HCT116 (cell line): ENCODE data around the gene NRSN1. TPM values are rescaled to one million over a fixed set of nuclear protein-coding genes. Genes with fewer than 3 reads are reported as not detected.

Source experiments
- ATAC-seq: fragments of 200-7000 bp; cut with Tn5 transposase; 2 replicates; pipeline ENCODE4 v1.9.1; 2020; ENCODE audit warnings: mild to moderate bottlenecking, moderate library complexity
- BruUV-seq: library from RNA; stranded (reverse); fragments of 400-500 nt; replicated peaks from 2 replicates; lab custom pipeline; 2021; lab: Mats Ljungman, UMichigan
- CTCF ChIA-PET: fragments of 300-600 bp; sonication (Branson Sonifier 250); formaldehyde crosslinking; loops from one replicate; lab custom pipeline; 2021; ENCODE audit warnings: antibody characterized with exemption; lab: Charles Lee
- POLR2A ChIA-PET: fragments of 300-600, 350-600 bp; sonication (Branson Sonifier 250); formaldehyde crosslinking; loops from one replicate; lab custom pipeline; 2021; ENCODE audit warnings: antibody characterized with exemption; lab: Charles Lee
- RAD21 ChIA-PET, 2 experiments: fragments of 300-600 bp; sonication (Branson Sonifier 250); formaldehyde crosslinking; loops; one replicate each; lab custom pipeline; 2023; ENCODE audit warnings: low total read pairs in 2 of 2; ENCODE audit not compliant: uncharacterized antibody in 2 of 2, unreplicated experiment in 2 of 2, low non-redundant PET in 1 of 2; lab: Charles Lee
- DNase-seq: peaks from one replicate; pipeline ENCODE4 v3.0.0-alpha.2; 2010; ENCODE audit warnings: low read depth, low spot score
- H2AFZ ChIP-seq: fragments of 200-600 bp; shearing (Covaris generic), sonication (generic); 2 replicates; pipeline ENCODE4 v1.6.1; 2017; ENCODE audit warnings: low read depth, mixed run types, mixed read lengths, antibody characterized with exemption, low read length; ENCODE audit not compliant: poor library complexity, severe bottlenecking
- H3K27ac ChIP-seq: 2 replicates; pipeline ENCODE4 v1.5.1; 2012; ENCODE audit warnings: low read depth, low read length
- H3K27me3 ChIP-seq: fragments of 200-600 bp; sonication (generic); 2 replicates; pipeline ENCODE4 v1.6.1; 2016; ENCODE audit warnings: mixed run types, low read length, mixed read lengths; ENCODE audit not compliant: insufficient read depth
- H3K36me3 ChIP-seq, 2 experiments: fragments of 200-500 bp in 1 of 2; fragments of 200-600 bp in 1 of 2; sonication (Bioruptor generic) in 1 of 2; sonication (generic) in 1 of 2; 2 replicates each; pipeline versions ENCODE4 v1.5.1 to v1.6.1; 2014 to 2016; ENCODE audit warnings: low read length in 2 of 2, inconsistent platforms in 1 of 2, mixed read lengths in 1 of 2, mixed run types in 1 of 2; ENCODE audit not compliant: insufficient read depth in 2 of 2, control insufficient read depth in 1 of 2
- H3K4me1 ChIP-seq, 2 experiments: fragments of 200-600 bp in 1 of 2; sonication (generic) in 1 of 2; 2 replicates each; pipeline versions ENCODE4 v1.5.1 to v1.6.1; 2012 to 2017; ENCODE audit warnings: low read length in 2 of 2, inconsistent platforms in 1 of 2, mild to moderate bottlenecking in 1 of 2, mixed read lengths in 1 of 2, mixed run types in 1 of 2, moderate library complexity in 1 of 2; ENCODE audit not compliant: insufficient read depth in 2 of 2, control insufficient read depth in 1 of 2
- H3K4me2 ChIP-seq: fragments of 200-600 bp; sonication (generic); 2 replicates; pipeline ENCODE4 v1.6.1; 2017; ENCODE audit warnings: mixed run types, low read length, mixed read lengths
- H3K4me3 ChIP-seq, 2 experiments: fragments of 200-600 bp in 1 of 2; sonication (generic) in 1 of 2; replicated peaks in 1 of 2; 2 replicates each; pipeline ENCODE4 v1.5.1; 2011 to 2016; ENCODE audit warnings: low read length in 2 of 2, control low read depth in 1 of 2, low read depth in 1 of 2, mild to moderate bottlenecking in 1 of 2, mixed read lengths in 1 of 2, mixed run types in 1 of 2
- H3K79me2 ChIP-seq: fragments of 200-600 bp; sonication (generic); 2 replicates; pipeline ENCODE4 v1.6.1; 2017; ENCODE audit warnings: mild to moderate bottlenecking, mixed run types, low read length, moderate library complexity, mixed read lengths; ENCODE audit not compliant: insufficient read depth
- H3K9ac ChIP-seq: fragments of 200-600 bp; sonication (generic); 2 replicates; pipeline ENCODE4 v1.6.1; 2016; ENCODE audit warnings: low read length, mixed read lengths
- H3K9me2 ChIP-seq: fragments of 200-600 bp; sonication (generic), shearing (Covaris generic); 2 replicates; pipeline ENCODE4 v1.6.1; 2017; ENCODE audit warnings: mixed run types, mild to moderate bottlenecking, moderate library complexity; ENCODE audit not compliant: insufficient read depth
- H3K9me3 ChIP-seq, 2 experiments: fragments of 200-500 bp in 1 of 2; fragments of 200-600 bp in 1 of 2; sonication (Bioruptor generic) in 1 of 2; sonication (generic) in 1 of 2; 2 replicates each; pipeline ENCODE4 v1.6.1; 2014 to 2017; ENCODE audit warnings: low read length in 2 of 2, mixed read lengths in 2 of 2, inconsistent platforms in 1 of 2, low read depth in 1 of 2, mild to moderate bottlenecking in 1 of 2, mixed run types in 1 of 2, moderate library complexity in 1 of 2; ENCODE audit not compliant: control insufficient read depth in 1 of 2, insufficient read depth in 1 of 2
- H4K20me1 ChIP-seq: fragments of 200-600 bp; sonication (generic), shearing (Covaris generic); 2 replicates; pipeline ENCODE4 v1.6.1; 2017; ENCODE audit warnings: mixed run types, mild to moderate bottlenecking, moderate library complexity; ENCODE audit not compliant: insufficient read depth
- ATF3 ChIP-seq: IDR thresholded peaks from 2 replicates; pipeline ENCODE4 v1.6.1; 2012
- CBX3 ChIP-seq: IDR thresholded peaks from 2 replicates; pipeline ENCODE4 v1.6.1; 2012; ENCODE audit warnings: low read depth
- CEBPB ChIP-seq: IDR thresholded peaks from 2 replicates; pipeline ENCODE4 v1.6.1; 2012; ENCODE audit warnings: low read depth
- EGR1 ChIP-seq: IDR thresholded peaks from 2 replicates; pipeline ENCODE4 v1.6.1; 2012; ENCODE audit warnings: low read depth
- ELF1 ChIP-seq: IDR thresholded peaks from 2 replicates; pipeline ENCODE4 v1.6.1; 2012; ENCODE audit warnings: low read depth, borderline replicate concordance
- EZH2 ChIP-seq: fragments of 200-600 bp; sonication (generic); IDR thresholded peaks from 2 replicates; pipeline ENCODE4 v1.6.1; 2017; ENCODE audit warnings: antibody characterized with exemption, mixed run types
- EZH2phosphoT487 ChIP-seq: fragments of 200-600 bp; IDR thresholded peaks from 2 replicates; pipeline ENCODE4 v1.6.1; 2018; ENCODE audit warnings: antibody characterized with exemption, borderline replicate concordance
- FOSL1 ChIP-seq: IDR thresholded peaks from 2 replicates; pipeline ENCODE4 v1.6.1; 2012; ENCODE audit warnings: low read depth
- MAX ChIP-seq: IDR thresholded peaks from 2 replicates; pipeline ENCODE4 v1.6.1; 2012
- POLR2A ChIP-seq: IDR thresholded peaks from 2 replicates; pipeline ENCODE4 v1.7.0; 2011; ENCODE audit warnings: borderline replicate concordance; ENCODE audit not compliant: insufficient read depth, insufficient read length; ENCODE audit errors: extremely low read depth
- REST ChIP-seq: IDR thresholded peaks from 2 replicates; pipeline ENCODE4 v1.6.1; 2012; ENCODE audit warnings: low read depth
- SIN3A ChIP-seq: IDR thresholded peaks from 2 replicates; pipeline ENCODE4 v1.6.1; 2012; ENCODE audit warnings: low read depth
- SRF ChIP-seq: IDR thresholded peaks from 2 replicates; pipeline ENCODE4 v1.6.1; 2012; ENCODE audit warnings: low read depth
- TCF7L2 ChIP-seq: IDR thresholded peaks from 2 replicates; pipeline ENCODE4 v1.7.0; 2011; ENCODE audit warnings: borderline replicate concordance, inconsistent platforms; ENCODE audit not compliant: insufficient read depth, insufficient read length; ENCODE audit errors: extremely low read depth
- YY1 ChIP-seq: IDR thresholded peaks from 2 replicates; pipeline ENCODE4 v1.6.1; 2011; ENCODE audit warnings: low read length, low read depth, moderate library complexity, mild to moderate bottlenecking; ENCODE audit not compliant: insufficient replicate concordance; ENCODE audit errors: extremely low read depth
- ZBTB33 ChIP-seq: IDR thresholded peaks from 2 replicates; pipeline ENCODE4 v1.6.1; 2011; ENCODE audit warnings: mild to moderate bottlenecking, low read length, moderate library complexity; ENCODE audit not compliant: insufficient replicate concordance; ENCODE audit errors: extremely low read depth
- ZFX ChIP-seq: fragments of 450-650 bp; IDR thresholded peaks from 2 replicates; pipeline ENCODE4 v1.6.1; 2017
- ZNF274 ChIP-seq: fragments of 200-500 bp; sonication (Bioruptor generic); IDR thresholded peaks from 2 replicates; pipeline ENCODE4 v1.6.1; 2014; ENCODE audit warnings: mild to moderate bottlenecking, low read depth, low read length, inconsistent platforms
- intact Hi-C: fragments of 100-400 bp; cut with micrococcal nuclease; formaldehyde crosslinking; loops from 2 replicates; pipeline ENCODE4 v1.10.0; 2022
- total RNA-seq: library from RNA; stranded (reverse); gene quantifications from one replicate; pipeline ENCODE4 v1.2.1, GENCODE V29; 2021; ENCODE audit not compliant: unreplicated experiment

Gene NRSN1
- total RNA-seq, 1 experiment from 2014 or later, result not detected

- no peak overlapping the region for H3K4me3 ChIP-seq
- CTCF ChIA-PET, result no interaction called here
- POLR2A ChIA-PET, result no interaction called here
- H3K9me2 ChIP-seq, result no peaks in the 10 kb centered on the region
- TF ChIP-seq CBX3, result no peak
- no peak for TF ChIP-seq EZH2phosphoT487
- TF ChIP-seq EZH2, result no peak
- no peak for TF ChIP-seq REST
- no peak for TF ChIP-seq CEBPB
- TF ChIP-seq TCF7L2, result no peak
- no peak for TF ChIP-seq EGR1
- TF ChIP-seq ELF1, result no peak
- no peak for TF ChIP-seq YY1
- TF ChIP-seq POLR2A, result no peak
- TF ChIP-seq SIN3A, result no peak
- TF ChIP-seq SRF, result no peak
- no peak for TF ChIP-seq FOSL1
- TF ChIP-seq ZNF274, result no peak
- no peak for TF ChIP-seq MAX
- TF ChIP-seq ZFX, result no peak
- TF ChIP-seq ZBTB33, result no peak
- TF ChIP-seq ATF3, result no peak
- no peaks in the 10 kb centered on the region for H3K79me2 ChIP-seq
- no peaks in the 10 kb centered on the region for H3K36me3 ChIP-seq
- no peaks in the 10 kb centered on the region for H4K20me1 ChIP-seq
- H3K4me1 ChIP-seq, result no peaks in the 10 kb centered on the region
- H3K9ac ChIP-seq, result no peak overlapping the region
- BruUV-seq, result no TSS peak
- H3K27ac ChIP-seq, result no peak overlapping the region
- intact Hi-C loops, result no loop called here
- no peak overlapping the region for H2AFZ ChIP-seq
- DNase-seq, result no peak
- RAD21 ChIA-PET, result no interaction called here
- H3K27me3 ChIP-seq, result no peaks in the 10 kb centered on the region
- H3K9me3 ChIP-seq, result no peaks in the 10 kb centered on the region
- ATAC-seq, result no peak
- H3K4me2 ChIP-seq, result no peak overlapping the region
Measured at GRCh38 chr6:24078200-24078599, 47.8 kb upstream of the NRSN1 start.
